Middle frontal gyrus (tissue), 1 donor: Measurements from ENCODE around the gene CRISPLD2.
"Not testable (repeated sequence)": the region's sequence is repeated elsewhere in the genome, so short reads cannot be mapped to it uniquely, and the experiment has no call there.

Experiments used
- DNase-seq: peaks from one replicate; pipeline ENCODE4 v3.0.0-alpha.2; 2015; ENCODE audit warnings: low spot score; ENCODE audit errors: extremely low spot score

The CRISPLD2 gene

GRCh38 chr16:84821728-84822689 is 2.2 kb downstream of the CRISPLD2 start:
- DNase-seq, result no peak

DNA sequence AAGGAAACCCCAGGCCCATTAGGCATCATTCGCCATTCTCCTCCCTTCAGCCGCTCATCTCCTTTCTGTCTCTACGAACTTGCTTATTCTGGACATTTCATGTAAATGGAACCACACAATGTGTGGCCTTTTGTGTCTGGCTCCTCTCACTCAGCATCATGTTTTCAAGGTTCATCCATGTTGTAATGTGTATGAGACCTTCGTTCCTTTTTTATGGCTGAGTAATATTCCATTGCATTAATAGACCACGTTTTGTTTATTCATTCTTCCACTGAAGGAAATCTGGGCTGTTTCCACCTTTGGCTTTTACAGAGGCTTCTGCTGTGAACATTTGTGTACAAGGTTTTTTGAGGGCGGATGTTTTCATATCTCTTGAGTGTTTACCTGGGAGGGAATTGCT is 3.2 kb downstream of the CRISPLD2 start:
- DNase-seq, result no peak

GRCh38 chr16:84823484-84823883 is 3.7 kb downstream of the CRISPLD2 start:
- no peak for DNase-seq

GRCh38 chr16:84823926-84824325 is 4.1 kb downstream of the CRISPLD2 start:
- DNase-seq, result no peak

GRCh38 chr16:84825896-84826557 is 6.2 kb downstream of the CRISPLD2 start:
- no peak for DNase-seq

DNA sequence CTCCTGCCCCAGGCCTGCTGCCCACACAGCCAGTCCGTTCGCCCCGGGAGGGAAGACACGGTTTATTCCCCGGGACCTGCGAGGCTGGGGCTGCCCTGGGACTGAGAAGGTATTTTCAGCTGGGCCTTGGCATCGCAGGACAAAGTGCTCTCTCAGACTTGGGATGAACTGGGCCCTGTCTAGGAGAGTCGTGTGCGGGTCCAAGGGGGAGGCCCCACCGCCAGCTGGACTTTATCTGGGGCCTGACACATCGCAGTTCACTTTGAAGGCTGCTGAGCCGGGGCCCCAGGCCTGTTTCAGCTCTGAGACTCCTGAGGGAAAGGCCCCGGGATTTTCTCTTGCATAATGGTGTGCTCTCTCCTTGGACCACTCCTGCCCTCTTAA is 6.8 kb downstream of the CRISPLD2 start:
- DNase-seq, result no peak

GRCh38 chr16:84827131-84827574 is 7.4 kb downstream of the CRISPLD2 start:
- no peak for DNase-seq

GRCh38 chr16:84827897-84828296 is 8.1 kb downstream of the CRISPLD2 start:
- DNase-seq, result no peak

GRCh38 chr16:84828322-84828721 is 8.5 kb downstream of the CRISPLD2 start:
- DNase-seq, result no peak

- DNase-seq, result no peak
Observed at GRCh38 chr16:84829168-84829965, 9.6 kb downstream of the CRISPLD2 start.

DNA sequence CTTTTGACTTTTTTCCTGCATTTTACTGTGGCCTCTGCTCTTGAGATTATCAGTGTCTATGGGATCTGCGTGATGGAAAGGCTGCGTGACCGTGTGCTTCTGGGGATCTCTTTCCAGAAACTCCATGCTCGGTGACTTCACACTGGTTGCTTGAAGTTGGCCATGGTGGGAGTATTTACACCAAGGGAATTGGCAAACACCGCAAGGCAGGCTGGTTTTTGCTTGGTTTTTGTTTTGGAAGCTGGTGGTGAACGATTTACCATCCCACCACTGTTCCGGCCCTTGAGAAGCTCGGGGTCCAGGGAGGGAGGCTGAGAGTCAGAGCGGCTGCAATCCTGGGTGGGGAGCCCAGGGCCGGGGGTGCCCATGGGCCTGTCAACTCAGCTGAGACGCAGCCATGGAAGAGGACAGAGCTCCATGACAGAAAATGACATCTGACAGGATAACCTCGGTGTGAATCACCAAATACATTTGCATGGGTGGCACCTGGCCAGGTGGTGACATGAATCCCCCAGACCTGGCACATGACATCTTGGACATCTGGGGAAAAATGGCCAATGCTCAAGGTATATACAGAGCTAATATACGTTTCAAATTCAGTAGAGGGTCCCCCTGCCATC is 11.1 kb downstream of the CRISPLD2 start:
- DNase-seq, result no peak

DNA sequence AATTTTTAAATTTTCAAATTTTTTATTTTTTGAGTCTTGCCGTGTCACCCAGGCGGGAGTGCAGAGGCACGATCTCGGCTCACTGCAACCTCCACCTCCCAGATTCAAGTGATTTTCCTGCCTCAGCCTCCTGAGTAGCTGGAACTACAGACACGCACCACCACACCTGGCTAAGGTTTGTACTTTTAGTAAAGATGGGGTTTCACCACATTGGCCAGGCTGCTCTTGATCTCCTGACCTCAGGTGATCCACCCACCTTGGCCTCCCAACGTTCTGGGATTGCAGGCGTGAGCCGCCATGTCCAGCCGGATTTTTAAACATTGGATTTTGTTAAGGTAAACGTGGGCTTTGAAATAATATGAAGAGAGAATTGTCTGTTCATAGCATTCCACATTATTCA is 11.9 kb downstream of the CRISPLD2 start:
- DNase-seq, result not testable (repeated sequence)

GRCh38 chr16:84832488-84833143 is 12.8 kb downstream of the CRISPLD2 start:
- no peak for DNase-seq

DNA sequence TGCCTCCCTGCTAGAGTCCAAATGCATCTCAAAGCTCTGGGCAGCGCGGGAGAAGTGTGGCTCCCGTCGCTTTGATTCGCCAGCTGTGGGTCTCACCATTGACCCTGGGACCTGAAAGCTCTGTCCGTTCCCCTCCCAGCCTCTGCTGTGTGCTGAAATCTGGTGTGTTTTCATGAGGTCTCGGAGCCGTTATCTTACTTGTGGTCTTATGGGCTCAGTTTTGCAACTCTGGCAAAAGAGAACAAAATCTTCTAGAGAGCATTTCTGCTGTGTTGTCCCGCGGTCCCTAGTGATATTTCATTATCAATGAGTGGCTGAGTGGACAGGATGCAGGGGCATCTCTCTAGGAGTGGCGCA is 13.3 kb downstream of the CRISPLD2 start:
- no peak for DNase-seq

- DNase-seq, result no peak
Observed at GRCh38 chr16:84833542-84834402, 14.0 kb downstream of the CRISPLD2 start.

DNA sequence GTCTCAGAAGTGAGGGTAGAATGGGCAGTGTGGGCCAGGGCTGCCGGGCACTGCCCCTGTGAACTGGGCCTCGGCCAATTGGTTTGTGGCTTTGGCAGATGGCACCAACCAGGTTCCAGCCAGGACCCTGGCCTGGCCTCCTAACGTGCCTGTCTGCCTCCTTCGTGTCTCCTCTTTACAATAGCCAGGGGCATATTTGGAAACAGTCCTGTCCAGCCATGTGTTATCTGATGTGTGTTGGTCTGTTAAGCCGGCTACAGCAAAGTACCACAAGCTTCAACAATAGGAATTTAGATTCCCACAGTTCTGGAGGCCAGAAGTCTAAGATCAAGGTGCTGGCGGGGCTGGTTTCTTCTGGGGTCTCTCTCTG is 14.6 kb downstream of the CRISPLD2 start:
- DNase-seq, result no peak

GRCh38 chr16:84836234-84836647 is 16.5 kb downstream of the CRISPLD2 start:
- no peak for DNase-seq

GRCh38 chr16:84836967-84837366 is 17.2 kb downstream of the CRISPLD2 start:
- no peak for DNase-seq

DNA sequence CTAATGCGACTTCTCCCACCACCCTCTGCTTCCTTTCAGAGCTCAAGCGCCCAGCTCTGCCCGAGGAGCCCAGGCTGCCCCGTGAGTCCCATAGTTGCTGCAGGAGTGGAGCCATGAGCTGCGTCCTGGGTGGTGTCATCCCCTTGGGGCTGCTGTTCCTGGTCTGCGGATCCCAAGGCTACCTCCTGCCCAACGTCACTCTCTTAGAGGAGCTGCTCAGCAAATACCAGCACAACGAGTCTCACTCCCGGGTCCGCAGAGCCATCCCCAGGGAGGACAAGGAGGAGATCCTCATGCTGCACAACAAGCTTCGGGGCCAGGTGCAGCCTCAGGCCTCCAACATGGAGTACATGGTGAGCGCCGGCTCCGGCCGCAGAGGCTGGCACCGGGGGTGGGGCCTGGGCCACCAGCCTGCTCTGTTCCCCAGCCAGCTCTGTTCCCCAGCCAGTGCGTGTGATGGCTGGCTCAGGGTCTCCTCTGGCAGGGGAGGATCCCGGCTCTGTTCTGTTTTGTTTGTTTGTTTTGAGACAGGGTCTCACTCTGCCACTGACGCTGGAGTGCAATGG is 18.7 kb downstream of the CRISPLD2 start:
- DNase-seq, result no peak

DNA sequence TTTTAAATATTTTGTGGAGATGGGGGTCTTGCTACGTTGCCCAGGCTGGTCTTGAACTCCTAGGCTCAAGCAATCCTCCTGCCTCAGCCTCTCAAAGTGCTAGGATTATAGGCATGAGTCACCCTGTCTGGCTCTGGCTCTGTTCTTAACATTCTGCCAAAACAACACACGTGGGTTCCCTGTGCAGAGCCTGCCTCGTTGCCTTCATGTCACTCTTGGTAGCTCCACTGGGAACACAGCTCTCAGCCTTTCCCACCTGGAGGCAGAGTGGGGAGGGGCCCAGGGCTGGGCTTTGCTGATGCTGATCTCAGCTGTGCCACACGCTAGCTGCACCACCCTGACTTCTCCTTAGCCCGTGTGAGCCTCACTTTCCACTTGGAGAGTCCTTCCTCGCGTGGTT is 19.3 kb downstream of the CRISPLD2 start:
- no peak for DNase-seq
